Fibroblast of lung (primary cell): Measurements from ENCODE around the gene CEP76. TPM values are rescaled to one million over a fixed set of nuclear protein-coding genes. Genes with fewer than 3 reads are reported as not detected.
"Not testable (repeated sequence)": the region's sequence is repeated elsewhere in the genome, so short reads cannot be mapped to it uniquely, and the experiment has no call there.

ENCODE experiments used
- DNase-seq, 2 donors: peaks; one replicate each; pipeline versions ENCODE4 v3.0.0 to v3.0.0-alpha.2; 2010; ENCODE audit warnings: low read depth in 2 of 2
- H2AFZ ChIP-seq: 2 replicates; pipeline ENCODE4 v1.5.1; 2012; ENCODE audit warnings: low read length, control low read depth, inconsistent platforms
- H3K27ac ChIP-seq: 2 replicates; pipeline ENCODE4 v1.5.1; 2011; ENCODE audit warnings: low read length, control low read depth; ENCODE audit not compliant: insufficient read depth
- H3K27me3 ChIP-seq: 2 replicates; pipeline ENCODE4 v1.5.1; 2011; ENCODE audit warnings: mild to moderate bottlenecking, low read length; ENCODE audit not compliant: control insufficient read depth, insufficient read depth
- H3K36me3 ChIP-seq: 2 replicates; pipeline ENCODE4 v1.5.1; 2011; ENCODE audit warnings: low read length; ENCODE audit not compliant: control insufficient read depth, insufficient read depth
- H3K4me1 ChIP-seq: 2 replicates; pipeline ENCODE4 v1.5.1; 2011; ENCODE audit warnings: low read length; ENCODE audit not compliant: control insufficient read depth, insufficient read depth; ENCODE audit errors: extremely low read depth
- H3K4me2 ChIP-seq: 2 replicates; pipeline ENCODE4 v1.5.1; 2011; ENCODE audit warnings: low read length, control low read depth; ENCODE audit not compliant: insufficient read depth; ENCODE audit errors: extremely low read depth
- H3K4me3 ChIP-seq, 4 experiments: fragments of 200-600 bp in 1 of 4; sonication (generic) in 1 of 4; replicated peaks in 1 of 4; 2 replicates each; pipeline ENCODE4 v1.5.1; 2011 to 2016; ENCODE audit warnings: low read length in 4 of 4, low read depth in 3 of 4, mild to moderate bottlenecking in 3 of 4, control low read depth in 2 of 4, inconsistent platforms in 1 of 4, mixed read lengths in 1 of 4; ENCODE audit not compliant: insufficient read depth in 1 of 4; ENCODE audit errors: control extremely low read depth in 1 of 4
- H3K79me2 ChIP-seq: 2 replicates; pipeline ENCODE4 v1.5.1; 2012; ENCODE audit warnings: mild to moderate bottlenecking, low read length, inconsistent platforms; ENCODE audit not compliant: control insufficient read depth, insufficient read depth
- H3K9ac ChIP-seq: 2 replicates; pipeline ENCODE4 v1.5.1; 2011; ENCODE audit warnings: mild to moderate bottlenecking, low read length, control low read depth; ENCODE audit not compliant: insufficient read depth
- H3K9me3 ChIP-seq: 2 replicates; pipeline ENCODE4 v1.5.1; 2012; ENCODE audit warnings: low read depth, low read length; ENCODE audit not compliant: control insufficient read depth, insufficient read depth
- H4K20me1 ChIP-seq: 2 replicates; pipeline ENCODE4 v1.5.1; 2011; ENCODE audit warnings: low read length; ENCODE audit not compliant: control insufficient read depth, insufficient read depth; ENCODE audit errors: extremely low read depth
- CTCF ChIP-seq, 2 donors: IDR thresholded peaks in 1 of 2; conservative IDR thresholded peaks in 1 of 2; 1 replicate in 1 of 2; 2 replicates in 1 of 2; pipeline ENCODE4 v1.5.1; 2011 to 2012; ENCODE audit warnings: low read length in 2 of 2, control low read depth in 1 of 2, inconsistent platforms in 1 of 2, low read depth in 1 of 2, mild to moderate bottlenecking in 1 of 2
- EZH2 ChIP-seq: IDR thresholded peaks from 2 replicates; pipeline ENCODE4 v1.5.1; 2012; ENCODE audit warnings: low read length, control low read depth, mild to moderate bottlenecking; ENCODE audit errors: missing control alignments
- polyA plus RNA-seq, 2 donors: library from polyadenylated mRNA; depleted of rRNA in 1 of 2; stranded (reverse) in 1 of 2; unstranded in 1 of 2; fragments of >200 nt; gene quantifications; 2 replicates each; pipeline ENCODE4 v1.2.1, GENCODE V29; 2011 to 2012; ENCODE audit warnings: missing spikeins in 1 of 2
- total RNA-seq: library from RNA; depleted of rRNA; stranded (reverse); fragments of >200 nt; gene quantifications from 2 replicates; pipeline ENCODE4 v1.2.1, GENCODE V29; 2014

Gene CEP76
- total and polyA plus RNA-seq, 2 donors (not counting 1 experiment from before 2014, with no cell fraction given) = 5.2 to 8.1 TPM

- Histone ChIP-seq H2AFZ (no peak overlapping the region), H3K9me3 (no peaks in the 10 kb centered on the region), H3K4me3 (no peak overlapping the region), H3K36me3 (no peaks in the 10 kb centered on the region), H3K9ac (no peak overlapping the region), H4K20me1 (no peaks in the 10 kb centered on the region), H3K4me2 (no peak overlapping the region), H3K27me3 (no peaks in the 10 kb centered on the region), H3K79me2 (no peaks in the 10 kb centered on the region), H3K4me1 (peaks cover 5% of the 10 kb centered on the region), H3K27ac (no peak overlapping the region)
- peak; percentile 60 to 61 for DNase-seq
- TF ChIP-seq CTCF (conservative IDR thresholded peaks at IDR 0.05 in 1 of 2, IDR thresholded peaks at IDR 0.05 in 1 of 2; ENCODE audit: low read depth in 1 of 2, low read length in 2 of 2) = no peak
- TF ChIP-seq EZH2 = no peak
These were observed 72.4 kb downstream of the CEP76 start for GRCh38 chr18:12630136-12630535.

- Histone ChIP-seq H3K4me3 (no peak overlapping the region), H3K9ac (no peak overlapping the region), H3K79me2 (no peaks in the 10 kb centered on the region), H4K20me1 (no peaks in the 10 kb centered on the region), H3K27ac (peak overlapping the region; percentile 7), H2AFZ (no peak overlapping the region), H3K36me3 (no peaks in the 10 kb centered on the region), H3K4me2 (peak overlapping the region; percentile 15), H3K4me1 (peaks cover 5% of the 10 kb centered on the region), H3K9me3 (no peaks in the 10 kb centered on the region), H3K27me3 (no peaks in the 10 kb centered on the region)
- peak; percentile 66 to 83 for DNase-seq
- TF ChIP-seq CTCF (conservative IDR thresholded peaks at IDR 0.05 in 1 of 2, IDR thresholded peaks at IDR 0.05 in 1 of 2; ENCODE audit: low read depth in 1 of 2, low read length in 2 of 2) (no peak), EZH2 (no peak)
These were observed 73.5 kb downstream of the CEP76 start for GRCh38 chr18:12628706-12629702.

- not testable (repeated sequence) for H3K4me2 ChIP-seq, H3K27me3 ChIP-seq, DNase-seq, H3K4me1 ChIP-seq, H3K36me3 ChIP-seq, H3K9me3 ChIP-seq, H2AFZ ChIP-seq, H3K9ac ChIP-seq, H3K4me3 ChIP-seq, H3K27ac ChIP-seq, H3K79me2 ChIP-seq, H4K20me1 ChIP-seq
These were observed 75.3 kb downstream of the CEP76 start for GRCh38 chr18:12627199-12627598.
